ENCODE data around the gene SMTNL1.
A peak's percentile ranks its signal among the peaks of the same experiment; 100 is the strongest.

SMTNL1 gene, protein sequence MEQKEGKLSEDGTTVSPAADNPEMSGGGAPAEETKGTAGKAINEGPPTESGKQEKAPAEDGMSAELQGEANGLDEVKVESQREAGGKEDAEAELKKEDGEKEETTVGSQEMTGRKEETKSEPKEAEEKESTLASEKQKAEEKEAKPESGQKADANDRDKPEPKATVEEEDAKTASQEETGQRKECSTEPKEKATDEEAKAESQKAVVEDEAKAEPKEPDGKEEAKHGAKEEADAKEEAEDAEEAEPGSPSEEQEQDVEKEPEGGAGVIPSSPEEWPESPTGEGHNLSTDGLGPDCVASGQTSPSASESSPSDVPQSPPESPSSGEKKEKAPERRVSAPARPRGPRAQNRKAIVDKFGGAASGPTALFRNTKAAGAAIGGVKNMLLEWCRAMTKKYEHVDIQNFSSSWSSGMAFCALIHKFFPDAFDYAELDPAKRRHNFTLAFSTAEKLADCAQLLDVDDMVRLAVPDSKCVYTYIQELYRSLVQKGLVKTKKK

DNA sequence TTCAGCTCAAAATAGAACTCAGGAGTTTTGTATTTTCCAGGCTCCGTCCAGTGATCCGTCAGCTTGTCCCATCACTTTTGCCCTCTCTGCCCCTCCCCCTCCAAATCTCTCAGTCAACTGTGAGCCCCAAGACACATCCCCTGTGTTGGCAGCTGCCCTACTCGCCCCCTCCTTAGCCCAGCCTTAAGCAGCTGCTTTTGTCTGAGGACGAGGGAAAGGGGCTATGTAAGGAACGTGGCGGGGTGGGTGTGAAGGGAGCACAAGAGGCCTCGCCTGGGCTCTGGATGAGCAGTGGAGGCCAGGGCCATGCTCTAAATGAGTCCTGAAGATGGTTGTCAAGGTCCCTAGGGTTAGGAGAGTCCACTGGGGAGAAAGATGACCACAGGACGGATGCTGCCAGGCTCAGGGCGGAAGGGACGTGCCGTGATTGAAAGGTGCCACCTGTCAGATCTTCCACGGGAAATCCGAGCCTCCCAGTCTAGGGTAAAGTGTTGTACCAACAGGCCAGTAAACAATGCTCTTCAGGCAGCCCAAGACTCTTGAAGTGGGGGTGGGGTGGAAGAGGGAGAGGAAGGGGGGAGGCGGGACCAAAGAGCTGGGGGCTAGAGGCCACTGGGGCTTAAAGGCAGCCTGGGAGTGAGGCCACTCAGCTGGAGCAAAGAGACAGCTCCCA, at the start of gene SMTNL1:
SMTNL1 (plus strand) TSS at position 649 of the 673 bp plus-strand sequence. CDS start 5,048 bp downstream, outside the sequence.
- no peak for DNase-seq (ENCODE audit: low read depth, low spot score)

DNA sequence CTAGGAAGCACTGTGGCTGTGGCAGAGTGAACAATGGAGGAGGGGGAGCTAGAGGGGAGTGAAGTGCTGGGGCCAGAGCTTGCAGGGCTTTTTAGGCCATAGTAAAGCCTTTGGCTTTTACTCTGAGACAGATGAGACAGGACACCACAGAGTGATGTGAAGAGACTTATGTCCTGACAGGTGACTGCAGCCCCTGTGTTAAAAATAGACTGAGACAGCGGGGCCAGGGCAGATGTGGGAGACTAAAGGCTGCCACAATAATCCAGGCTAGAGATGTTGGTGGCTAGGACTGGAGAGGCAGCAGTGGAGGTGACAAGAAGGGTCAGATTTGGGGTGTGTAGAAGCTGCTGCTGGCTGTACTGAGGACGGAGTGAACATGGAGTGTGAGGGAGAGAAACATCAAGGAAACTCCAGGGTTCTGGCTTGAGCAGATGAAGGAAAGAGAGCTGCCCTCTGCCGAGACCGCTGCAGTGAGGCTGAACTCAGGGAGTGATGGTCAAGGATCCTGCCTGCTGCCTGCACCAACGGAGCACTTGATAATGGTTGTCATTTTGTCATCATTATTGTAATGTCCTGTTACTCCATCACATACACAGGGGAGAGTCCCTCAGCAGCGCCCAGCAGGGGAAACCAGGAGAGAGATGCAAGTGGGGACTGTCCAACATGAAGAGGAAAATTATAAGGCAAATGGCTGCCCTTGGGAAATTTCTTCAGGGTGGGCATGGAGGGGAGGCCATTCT, 49.3 kb upstream of the SMTNL1 start:
- DNase-seq (ENCODE audit: low read depth, low spot score), result no peak

DNA sequence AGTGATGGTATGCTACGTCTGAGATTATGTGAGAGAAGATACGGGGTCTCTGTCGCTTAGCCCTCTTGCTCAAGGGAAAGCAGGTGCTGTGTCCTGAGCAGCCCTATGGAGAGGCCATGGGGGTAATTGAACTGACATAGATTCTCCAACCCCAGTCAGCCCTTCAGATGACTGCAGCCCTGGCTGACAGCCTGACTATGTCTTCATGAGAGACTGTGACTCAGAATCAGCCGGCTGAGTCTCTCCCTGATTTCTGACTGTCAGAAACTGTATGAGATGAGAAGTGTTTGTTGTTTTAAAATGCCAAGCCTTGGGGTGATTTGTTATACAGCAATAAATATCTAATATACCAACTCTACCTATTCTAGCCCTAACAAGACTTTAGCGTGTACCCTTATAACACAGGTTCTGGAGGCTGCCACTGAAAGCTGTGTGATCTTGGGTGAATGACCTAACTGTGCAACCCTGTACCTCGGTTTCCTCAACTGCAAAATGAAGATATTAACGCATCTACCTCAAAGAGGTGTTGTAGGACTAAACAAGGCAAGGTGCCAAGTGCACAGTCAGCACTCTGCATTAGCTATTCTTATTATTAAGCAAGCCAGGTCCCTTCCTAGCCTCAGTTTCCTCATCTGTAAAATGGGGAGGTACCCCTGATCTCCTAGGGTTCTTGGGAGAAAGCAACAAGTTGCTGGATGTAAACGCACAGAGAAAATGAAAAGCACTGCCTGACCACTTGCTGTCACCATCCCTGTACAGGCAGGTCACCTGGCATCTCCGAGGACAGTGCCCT, 46.7 kb upstream of the SMTNL1 start:
- no peak for DNase-seq (ENCODE audit: low read depth, low spot score)

DNA sequence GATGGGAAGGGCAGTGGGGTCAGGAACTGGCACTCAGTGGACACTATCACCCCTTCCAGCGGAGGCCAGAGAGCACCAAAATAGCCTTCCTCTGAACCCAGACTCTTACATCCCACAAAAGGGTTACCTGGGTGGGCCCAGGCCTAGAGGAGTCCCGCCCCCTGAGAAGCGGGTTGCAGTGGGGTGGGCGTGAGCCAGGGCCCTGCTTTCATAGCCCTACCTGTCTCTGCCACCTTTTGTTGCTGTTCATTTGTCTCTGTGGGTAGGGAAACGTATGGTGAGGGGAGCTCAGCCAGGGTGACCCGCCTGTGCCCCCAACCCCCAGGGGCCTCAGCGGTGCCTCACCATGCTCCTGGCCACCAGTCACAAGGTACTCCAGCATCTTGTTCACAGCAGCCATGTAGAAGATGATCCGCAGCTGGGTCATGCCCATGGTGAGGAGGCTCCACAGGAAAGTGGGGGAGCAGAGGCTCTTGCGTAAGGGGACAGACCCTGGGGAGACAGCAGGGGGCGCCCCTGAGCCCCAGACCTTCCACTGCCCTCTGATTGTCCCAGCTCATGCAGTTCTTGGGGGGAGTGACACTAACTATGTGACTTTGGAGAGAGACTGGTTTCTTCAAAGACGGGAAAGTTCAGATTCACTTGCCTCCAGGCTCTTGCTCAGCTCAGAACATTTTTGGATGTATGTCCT, 45.9 kb upstream of the SMTNL1 start:
- no peak for DNase-seq (ENCODE audit: low read depth, low spot score)

DNA sequence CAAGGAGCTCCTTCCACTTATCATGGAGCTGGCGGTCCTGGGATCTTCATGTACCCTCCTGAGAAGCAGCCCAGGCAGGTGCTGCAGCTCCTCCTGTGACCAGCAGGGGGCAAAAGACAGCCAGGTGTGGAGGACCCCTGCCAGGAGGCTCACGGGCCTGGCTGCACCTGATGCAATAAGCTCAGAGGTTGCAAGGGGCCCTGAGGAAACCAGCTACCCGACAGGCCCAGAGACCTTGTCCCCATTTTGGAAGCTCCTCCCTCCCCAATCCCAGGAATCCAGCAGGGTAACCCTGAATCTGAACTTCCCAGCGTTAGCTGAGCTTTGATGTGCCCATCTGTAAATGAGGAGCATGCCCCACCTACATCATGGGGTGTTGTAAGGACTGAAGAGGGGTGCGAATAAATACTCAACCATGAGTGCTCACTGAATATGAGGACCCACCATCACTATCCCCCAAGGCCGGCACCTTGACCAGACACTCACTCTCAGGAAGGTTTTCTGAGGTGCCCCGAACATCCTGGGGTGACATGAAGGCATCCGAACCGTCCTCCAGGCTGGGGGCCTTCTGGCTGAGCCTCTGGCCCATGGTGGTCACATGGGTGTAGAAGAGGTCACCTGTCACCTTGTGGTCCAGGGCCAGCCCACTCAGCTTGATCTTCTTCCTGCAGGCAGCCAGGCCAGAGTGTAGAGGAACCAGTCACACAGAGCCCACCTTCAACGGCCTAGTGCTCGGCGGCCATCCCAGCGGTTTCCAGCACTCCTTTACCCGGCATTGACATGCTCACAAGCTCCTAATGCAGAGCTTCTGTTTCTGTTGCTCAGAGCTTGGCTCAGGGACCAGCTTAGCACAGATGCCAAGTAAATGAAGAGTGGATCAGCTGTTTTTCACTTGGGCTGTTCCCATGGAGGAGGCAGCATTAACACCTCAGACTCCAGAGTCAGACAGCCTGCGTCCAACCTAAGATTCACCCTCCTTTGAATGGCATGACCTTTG, 43.6 kb upstream of the SMTNL1 start:
- DNase-seq (ENCODE audit: low read depth, low spot score), result no peak

DNA sequence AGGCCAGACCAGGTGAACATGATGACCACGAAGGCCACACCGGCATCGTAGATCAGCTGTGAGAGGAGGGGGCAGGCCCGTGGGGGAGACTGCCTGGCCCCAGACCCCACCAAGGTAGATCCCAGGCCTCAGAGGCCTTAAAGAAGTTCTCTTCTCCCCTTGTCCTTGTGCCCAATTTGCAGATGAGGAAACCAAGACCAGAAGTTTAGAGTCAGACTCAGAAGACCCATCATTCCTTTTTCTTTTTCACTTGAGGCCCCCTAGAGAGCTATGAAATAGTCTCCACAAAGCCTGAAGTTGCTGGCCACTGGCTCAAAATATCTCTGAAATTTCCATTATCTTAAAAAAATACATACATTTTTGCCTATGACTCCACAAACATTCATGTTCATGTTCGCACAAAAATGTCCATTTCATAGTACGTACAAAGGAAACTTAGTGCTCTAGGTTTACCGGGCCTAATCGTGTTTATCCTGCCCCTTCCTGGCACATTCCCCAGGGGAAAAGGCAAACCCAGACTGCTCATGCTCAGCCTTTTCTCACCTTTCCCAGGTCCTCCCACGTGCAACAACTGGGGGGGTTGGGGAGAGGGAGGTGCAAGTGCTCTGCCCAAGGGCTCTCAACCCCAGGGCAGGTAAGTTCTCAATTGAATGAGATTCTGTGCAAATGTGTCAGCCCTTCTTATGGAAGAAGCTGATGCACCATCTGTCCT, 41.1 kb upstream of the SMTNL1 start:
- no peak for DNase-seq (ENCODE audit: low read depth, low spot score)

DNA sequence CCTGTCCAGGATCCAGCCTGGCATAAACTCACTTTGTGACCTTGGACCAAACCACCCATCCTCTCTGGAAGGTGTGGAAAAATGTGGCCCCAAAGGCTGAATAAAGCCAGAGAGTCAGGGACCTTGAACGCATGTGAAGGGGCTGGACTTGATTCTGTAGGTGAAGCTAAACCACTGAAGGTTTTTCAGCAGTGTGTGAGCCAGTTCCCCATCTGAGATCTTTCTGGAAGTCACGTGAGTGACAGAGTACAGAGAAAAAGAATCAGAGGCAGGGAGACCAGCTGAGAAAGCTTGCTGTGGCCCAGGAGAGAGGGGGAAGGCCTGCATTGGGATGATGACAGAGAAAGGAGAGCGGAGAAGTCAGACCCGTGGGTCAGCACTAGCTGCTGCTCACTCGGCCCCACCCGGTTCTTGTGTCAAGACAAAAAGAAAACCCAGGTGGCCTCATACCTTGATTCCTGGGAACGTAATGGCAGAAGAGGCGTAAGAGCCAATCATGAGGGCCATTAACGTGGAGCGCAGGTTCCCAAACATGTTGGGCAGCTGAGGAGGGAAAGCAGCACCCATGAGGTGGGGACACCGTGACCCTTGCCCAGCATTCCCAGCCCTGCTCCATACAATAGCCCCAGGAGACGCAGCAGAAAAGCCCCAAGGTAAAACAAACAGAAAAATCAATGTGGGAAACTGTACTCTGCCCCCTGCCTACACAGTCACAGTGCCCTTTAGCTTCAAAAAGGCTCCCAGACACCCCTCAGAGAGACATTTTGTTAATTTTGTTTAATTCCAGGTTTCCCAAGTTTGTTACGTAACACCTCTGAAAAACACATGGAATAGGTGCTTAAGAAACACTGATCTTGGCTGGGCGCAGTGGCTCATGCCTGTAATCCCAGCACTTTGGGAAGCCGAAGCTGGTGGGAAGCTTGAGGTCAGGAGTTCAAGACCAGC, 39.8 kb upstream of the SMTNL1 start:
- DNase-seq (ENCODE audit: low read depth, low spot score), result no peak

DNA sequence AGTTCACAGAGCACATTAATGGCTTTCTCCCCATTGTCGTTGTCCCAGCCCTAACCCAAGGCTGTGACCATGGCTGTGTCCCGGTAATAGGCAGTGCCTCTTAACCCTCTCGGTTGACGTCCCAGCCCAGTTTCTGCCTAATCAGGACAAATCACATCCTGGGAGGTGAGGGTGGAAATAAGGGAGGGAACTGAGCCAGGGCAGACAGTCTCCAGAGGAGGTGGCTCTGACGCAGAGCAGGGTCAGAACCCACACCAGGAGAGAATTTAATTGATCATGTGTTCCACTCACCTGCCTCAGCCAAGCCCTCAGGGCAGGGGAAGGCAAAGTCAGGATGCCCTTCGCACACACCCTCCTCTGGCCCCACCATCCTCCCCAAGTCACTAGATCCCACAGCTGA, 38.9 kb upstream of the SMTNL1 start:
- no peak for DNase-seq (ENCODE audit: low read depth, low spot score)

DNA sequence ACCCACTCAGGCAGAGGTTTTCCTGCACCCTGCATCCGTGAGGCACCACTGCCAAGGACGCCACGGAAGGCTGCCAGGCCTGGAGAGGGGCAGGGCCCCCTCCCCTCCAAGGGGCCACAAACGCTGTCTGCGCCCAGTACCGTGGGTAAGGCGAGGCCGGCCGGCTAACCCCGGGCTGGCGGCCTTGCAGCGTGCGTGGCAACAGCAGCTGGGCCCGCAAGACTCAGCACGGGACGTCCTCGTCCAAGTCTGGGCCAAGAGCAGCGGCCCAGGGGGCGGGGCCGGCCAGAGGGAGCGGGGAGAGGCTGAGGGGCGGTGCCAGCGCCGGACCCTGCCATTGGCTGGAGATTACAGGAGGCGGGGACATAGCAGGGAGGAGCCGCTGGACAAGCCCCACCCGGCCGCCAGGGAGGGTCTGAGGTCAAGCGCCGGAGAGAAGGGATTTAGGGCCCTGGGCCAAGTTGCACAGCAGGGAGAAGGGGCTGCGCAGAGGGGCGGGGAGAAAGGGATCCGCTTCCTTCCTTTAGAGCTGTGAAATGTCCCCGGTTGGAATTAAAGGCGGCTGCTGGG, 37.9 kb upstream of the SMTNL1 start:
- peak; percentile 88 for DNase-seq (ENCODE audit: low read depth, low spot score)

DNA sequence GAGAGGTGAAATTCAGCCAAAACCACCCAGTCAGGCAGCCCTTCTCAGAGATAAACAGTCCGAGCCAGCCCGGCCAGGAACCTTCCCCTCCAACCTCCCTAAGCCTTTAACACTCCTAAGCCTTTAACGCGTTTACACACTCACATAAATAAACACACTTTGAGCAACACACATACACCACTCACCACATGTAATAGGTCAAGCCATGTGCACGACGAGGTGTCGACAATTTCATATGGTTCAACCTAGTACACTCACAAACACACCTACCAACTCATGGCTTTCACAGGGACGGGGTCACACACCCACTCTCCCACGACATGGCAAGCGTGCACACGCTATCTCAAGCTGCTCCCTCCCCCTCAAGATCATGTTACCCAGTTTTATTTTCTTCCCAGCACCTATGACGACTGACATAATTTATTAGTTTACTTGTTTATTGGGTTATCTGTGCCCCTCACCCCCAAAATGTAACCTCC, 37.4 kb upstream of the SMTNL1 start:
- DNase-seq (ENCODE audit: low read depth, low spot score), result no peak

DNA sequence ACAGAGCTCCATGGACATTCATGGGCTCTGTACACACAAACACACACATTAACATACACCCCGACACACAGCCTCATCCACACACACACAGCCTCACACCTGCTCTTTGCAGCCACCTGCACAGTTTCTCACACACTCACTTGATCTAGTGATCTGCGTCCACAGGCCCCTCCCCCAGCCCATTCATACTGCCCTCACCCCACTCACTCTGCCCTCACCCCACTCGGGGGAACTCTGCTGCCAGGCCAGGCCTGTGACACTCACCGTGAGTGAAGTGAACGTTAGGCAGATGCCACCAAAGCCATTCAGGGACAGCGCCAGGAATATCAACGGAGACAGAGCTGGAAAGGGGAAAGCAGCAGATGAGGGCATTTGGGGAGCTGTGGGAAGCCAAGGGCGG, 36.9 kb upstream of the SMTNL1 start:
- DNase-seq (ENCODE audit: low read depth, low spot score), result no peak

DNA sequence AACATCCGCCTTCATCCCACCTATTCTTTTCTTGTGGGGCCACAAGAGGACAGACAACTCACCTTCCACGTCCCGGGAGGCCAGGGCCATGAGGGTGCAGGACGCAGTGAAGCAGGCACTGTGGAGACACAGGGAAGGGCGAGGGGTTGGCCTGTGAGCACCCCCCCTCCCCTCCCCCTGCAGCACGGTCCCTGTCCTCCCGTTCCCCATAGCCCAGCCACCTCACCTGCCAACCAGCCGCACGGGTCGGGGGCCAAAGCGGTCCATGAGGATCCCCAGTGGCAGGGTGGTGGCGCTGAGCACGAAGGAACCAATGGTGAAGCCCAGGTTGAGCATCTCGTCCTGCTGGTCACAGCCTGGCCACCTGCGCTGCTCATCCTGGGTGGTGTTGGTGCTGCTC, 36.5 kb upstream of the SMTNL1 start:
- no peak for DNase-seq (ENCODE audit: low read depth, low spot score)

DNA sequence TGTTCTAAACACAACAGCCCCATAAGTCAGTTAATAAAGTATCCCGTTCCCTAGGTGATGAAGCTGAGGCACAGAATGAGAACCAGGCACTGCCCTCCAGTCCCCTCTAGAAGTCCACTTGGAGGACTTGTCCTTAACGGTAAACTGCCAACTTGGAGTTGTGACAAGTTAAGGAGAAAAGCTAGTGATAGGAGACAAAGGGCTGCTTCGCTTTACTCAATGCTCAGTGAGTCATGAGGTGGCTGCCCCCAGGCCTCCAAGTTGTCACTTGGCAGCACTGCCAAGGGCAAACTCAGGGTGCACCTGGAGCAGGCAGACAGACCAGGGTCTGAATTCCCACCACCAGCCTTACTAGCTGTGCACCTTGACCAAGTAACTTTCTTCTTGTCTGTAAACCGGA, 35.4 kb upstream of the SMTNL1 start:
- DNase-seq (ENCODE audit: low read depth, low spot score), result no peak

DNA sequence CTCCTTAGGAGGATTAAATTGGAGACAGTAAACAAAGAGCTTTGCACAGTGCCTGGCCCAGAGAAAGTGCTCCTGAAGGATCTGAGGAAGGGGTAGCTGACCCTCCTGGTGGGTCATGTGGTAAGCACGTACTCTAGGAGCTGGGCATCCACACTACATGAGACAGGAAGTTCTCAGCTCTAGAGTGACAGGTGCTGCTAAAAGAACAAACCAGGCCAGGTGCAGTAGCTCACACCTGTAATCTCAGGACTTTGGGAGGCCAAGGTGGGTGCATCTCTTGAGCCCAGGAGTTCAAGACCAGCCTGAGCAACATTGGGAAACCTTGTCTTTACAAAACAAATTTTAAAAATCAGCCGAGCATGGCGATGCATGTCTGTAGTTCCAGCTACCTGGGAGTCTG, 35.0 kb upstream of the SMTNL1 start:
- no peak for DNase-seq (ENCODE audit: low read depth, low spot score)

DNA sequence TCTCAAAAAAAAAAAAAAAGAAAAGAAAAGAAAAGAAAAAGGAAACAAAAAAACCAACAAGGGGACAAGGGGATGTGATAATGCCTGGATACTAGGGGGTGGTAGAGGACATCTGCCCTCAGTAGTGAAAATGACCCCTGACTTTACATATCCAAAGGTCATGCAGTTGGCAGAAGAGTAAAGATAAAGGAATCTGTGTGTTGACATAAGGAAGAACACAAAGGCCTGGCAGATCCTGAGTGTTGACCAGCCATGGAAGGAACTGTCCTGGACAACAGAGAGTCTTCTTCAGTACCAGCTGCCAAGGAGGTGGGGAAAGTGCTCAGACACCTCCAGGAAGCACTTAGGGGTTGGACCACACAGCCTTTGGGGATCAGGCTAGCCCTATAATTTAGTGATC, 34.5 kb upstream of the SMTNL1 start:
- no peak for DNase-seq (ENCODE audit: low read depth, low spot score)

DNA sequence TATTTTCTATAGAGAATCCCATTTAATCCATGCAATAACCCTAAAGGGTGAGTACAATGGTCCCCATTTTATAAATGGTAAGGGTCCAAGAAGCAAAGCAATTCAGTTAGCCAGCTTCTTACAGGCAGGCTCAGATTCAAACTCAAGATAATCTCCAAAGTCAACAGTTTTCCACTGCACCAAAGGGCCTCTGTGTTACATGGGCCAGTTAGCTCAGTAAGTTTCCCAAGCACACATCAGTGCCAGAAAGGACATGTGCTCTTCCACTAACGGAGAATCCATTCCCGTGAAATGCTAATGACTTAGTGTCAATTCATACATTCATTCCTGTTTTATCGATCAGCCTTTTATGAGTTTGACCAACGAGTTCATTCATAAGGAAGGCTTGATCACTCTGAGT, 32.9 kb upstream of the SMTNL1 start:
- DNase-seq (ENCODE audit: low read depth, low spot score), result no peak

DNA sequence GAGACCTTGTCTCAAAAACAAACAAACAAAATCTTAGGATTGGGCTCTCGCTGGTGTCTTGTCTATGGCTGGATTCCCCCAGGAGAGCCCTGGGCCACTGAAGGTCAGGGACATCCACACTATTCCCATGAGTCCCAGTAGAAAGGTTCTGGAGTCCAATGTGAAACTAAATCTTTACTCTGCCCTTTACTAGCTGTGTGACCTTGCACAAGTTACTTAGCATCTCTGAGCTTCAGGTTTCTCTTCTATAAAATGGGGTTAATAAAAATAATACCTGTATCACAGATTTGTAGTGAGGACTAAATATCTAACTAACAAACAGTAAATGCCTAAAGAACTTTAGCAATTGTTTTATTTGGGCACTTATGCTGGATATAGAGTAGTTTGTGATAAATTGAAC, 30.9 kb upstream of the SMTNL1 start:
- DNase-seq (ENCODE audit: low read depth, low spot score), result no peak

Measured in brain pericyte (primary cell).